DND-41 (cell line): Measurements from ENCODE around the gene CRIP3.

Source experiments
- CTCF ChIP-seq: IDR thresholded peaks from 2 replicates; pipeline ENCODE4 v1.5.1; 2012; ENCODE audit warnings: borderline replicate concordance, low read length, moderate library complexity, mild to moderate bottlenecking; ENCODE audit not compliant: poor library complexity, severe bottlenecking; ENCODE audit errors: extremely low read depth
- EZH2 ChIP-seq: IDR thresholded peaks from 3 replicates; pipeline ENCODE4 v1.6.1; 2012; ENCODE audit warnings: borderline replicate concordance, low read depth, mild to moderate bottlenecking, moderate library complexity, low read length, inconsistent platforms; ENCODE audit not compliant: severe bottlenecking

DNA sequence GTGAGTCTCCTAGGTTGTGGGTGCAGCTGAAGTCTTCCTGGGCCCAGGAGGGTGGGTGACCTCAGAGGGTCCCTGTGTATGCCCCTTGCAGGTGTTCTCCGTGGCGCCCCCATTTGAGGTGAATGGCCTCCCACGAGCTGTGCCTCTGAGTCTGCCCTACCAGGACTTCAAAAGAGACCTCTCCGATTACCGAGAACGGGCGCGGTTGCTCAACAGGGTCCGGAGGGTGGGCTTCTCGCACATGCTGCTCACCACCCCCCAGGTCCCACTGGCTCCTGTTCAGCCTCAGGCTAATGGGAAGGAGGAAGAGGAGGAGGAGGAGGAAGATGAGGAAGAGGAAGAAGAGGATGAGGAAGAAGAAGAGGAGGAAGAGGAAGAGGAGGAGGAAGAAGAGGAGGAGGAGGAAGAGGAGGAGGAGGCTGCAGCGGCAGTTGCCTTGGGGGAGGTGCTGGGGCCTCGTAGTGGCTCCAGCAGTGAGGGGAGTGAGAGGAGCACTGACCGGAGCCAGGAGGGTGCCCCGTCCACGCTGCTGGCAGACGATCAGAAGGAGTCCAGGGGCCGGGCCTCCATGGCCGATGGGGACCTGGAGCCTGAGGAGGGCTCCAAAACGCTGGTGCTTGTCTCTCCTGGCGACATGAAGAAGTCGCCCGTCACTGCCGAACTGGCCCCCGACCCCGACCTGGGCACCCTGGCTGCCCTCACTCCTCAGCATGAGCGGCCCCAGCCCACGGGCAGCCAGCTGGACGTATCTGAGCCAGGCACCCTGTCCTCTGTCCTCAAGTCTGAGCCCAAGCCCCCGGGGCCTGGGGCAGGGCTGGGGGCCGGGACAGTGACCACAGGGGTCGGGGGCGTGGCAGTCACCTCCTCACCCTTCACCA, 25.8 kb downstream of the CRIP3 start:
- TF ChIP-seq CTCF = no peak
- TF ChIP-seq EZH2 = no peak
